HepG2 (cell line): ENCODE data around the gene PNLDC1. TPM values are rescaled to one million over a fixed set of nuclear protein-coding genes. Genes with fewer than 3 reads are reported as not detected.

Experiments used
- ATAC-seq: fragments of 200-7000 bp; cut with Tn5 transposase; 3 replicates; pipeline ENCODE4 v1.9.1; 2020; ENCODE audit warnings: mild to moderate bottlenecking, moderate library complexity
- BruUV-seq: library from RNA; stranded (reverse); fragments of 400-500 nt; replicated peaks from 2 replicates; lab custom pipeline; 2021; lab: Mats Ljungman, UMichigan
- CTCF ChIA-PET: fragments of 300-600 bp; formaldehyde crosslinking; extraction: SDS; loops from one replicate; lab custom pipeline; 2021; ENCODE audit warnings: low total read pairs, inconsistent platforms, low intra/inter-chr PET ratio; lab: Yijun Ruan, JAX
- POLR2A ChIA-PET: fragments of 350-600 bp; sonication (Branson Sonifier 250); formaldehyde crosslinking; loops from one replicate; lab custom pipeline; 2020; ENCODE audit warnings: antibody characterized with exemption, inconsistent platforms; lab: Yijun Ruan, JAX
- DNase-seq: peaks from one replicate; pipeline ENCODE4 v3.0.0-alpha.2; 2015; ENCODE audit warnings: low spot score
- FAIRE-seq: peaks from 3 replicates; lab custom pipeline; 2011; peaks lifted over from hg19 to GRCh38; lab: Jason Lieb, UNC
- H2AFZ ChIP-seq: one replicate; pipeline ENCODE4 v1.6.1; 2011; ENCODE audit warnings: low read length, inconsistent platforms
- H3K27ac ChIP-seq: fragments of 300-600 bp; 3 replicates; pipeline ENCODE4 v1.8.0; 2011; ENCODE audit warnings: mixed run types, mild to moderate bottlenecking, mixed read lengths, low read length, inconsistent platforms; ENCODE audit not compliant: insufficient read depth; ENCODE audit errors: extremely low read length
- H3K27me3 ChIP-seq, 2 experiments: fragments of 200-600 bp in 1 of 2; 2 replicates in 1 of 2; 3 replicates in 1 of 2; pipeline versions ENCODE4 v1.6.0 to v1.8.0; 2011; ENCODE audit warnings: low read length in 2 of 2, mild to moderate bottlenecking in 2 of 2, moderate library complexity in 2 of 2, inconsistent platforms in 1 of 2; ENCODE audit not compliant: insufficient read depth in 2 of 2, control insufficient read depth in 1 of 2
- H3K36me3 ChIP-seq, 2 experiments: fragments of 200-600 bp in 1 of 2; replicated peaks in 1 of 2; 2 replicates in 1 of 2; 3 replicates in 1 of 2; pipeline versions ENCODE4 v1.5.1 to v1.8.0; 2011; ENCODE audit warnings: low read length in 2 of 2, inconsistent platforms in 1 of 2; ENCODE audit not compliant: insufficient read depth in 2 of 2, control insufficient read depth in 1 of 2
- H3K4me1 ChIP-seq: 2 replicates; pipeline ENCODE4 v1.5.1; 2012; ENCODE audit warnings: low read length, inconsistent platforms; ENCODE audit not compliant: insufficient read depth
- H3K4me2 ChIP-seq: 2 replicates; pipeline ENCODE4 v1.6.0; 2011; ENCODE audit warnings: low read depth, low read length, inconsistent platforms
- H3K4me3 ChIP-seq, 3 experiments: fragments of 200-600 bp in 1 of 3; sonication (generic), shearing (Covaris generic) in 1 of 3; replicated peaks in 1 of 3; 2 replicates each; pipeline ENCODE4 v1.5.1; 2011 to 2016; ENCODE audit warnings: low read length in 3 of 3, inconsistent platforms in 2 of 3, low read depth in 2 of 3, mild to moderate bottlenecking in 2 of 3, control low read depth in 1 of 3, mixed read lengths in 1 of 3; ENCODE audit not compliant: insufficient read depth in 1 of 3
- H3K79me2 ChIP-seq: one replicate; pipeline ENCODE4 v1.6.1; 2011; ENCODE audit warnings: low read length, inconsistent platforms; ENCODE audit not compliant: insufficient read depth
- H3K9ac ChIP-seq: 2 replicates; pipeline ENCODE4 v1.6.0; 2011; ENCODE audit warnings: mild to moderate bottlenecking, low read depth, low read length, inconsistent platforms; ENCODE audit not compliant: insufficient read depth
- H3K9me3 ChIP-seq: 2 replicates; pipeline ENCODE4 v1.5.1; 2012; ENCODE audit warnings: mild to moderate bottlenecking, low read length
- H4K20me1 ChIP-seq: 2 replicates; pipeline ENCODE4 v1.6.0; 2011; ENCODE audit warnings: inconsistent platforms, mild to moderate bottlenecking, low read length, moderate library complexity; ENCODE audit not compliant: insufficient read depth
- JDP2 ChIP-seq: sonication (generic); formaldehyde crosslinking; IDR thresholded peaks from 2 replicates; pipeline ENCODE4 v1.8.1; 2022; ENCODE audit warnings: missing genetic modification reagents, borderline replicate concordance
- KLF12 ChIP-seq: sonication (generic); formaldehyde crosslinking; IDR thresholded peaks from 2 replicates; pipeline ENCODE4 v1.4.0; 2020; ENCODE audit warnings: missing genetic modification reagents, borderline replicate concordance
- NCOR1 ChIP-seq: fragments of 200-600 bp; sonication (generic); IDR thresholded peaks from 2 replicates; pipeline ENCODE4 v1.7.0; 2017; ENCODE audit warnings: antibody characterized with exemption, low read length, borderline replicate concordance
- NFE2L2 ChIP-seq: fragments of 150-350 bp; IDR thresholded peaks from 2 replicates; pipeline ENCODE4 v1.6.1; 2014; ENCODE audit warnings: low read length
- RARA ChIP-seq: IDR thresholded peaks from 2 replicates; pipeline ENCODE4 v1.6.1; 2016; ENCODE audit warnings: missing genetic modification reagents, missing compliant biosample characterization
- SMC3 ChIP-seq: IDR thresholded peaks from 2 replicates; pipeline ENCODE4 v1.6.1; 2011; ENCODE audit warnings: low read length, improper control_type of control experiment
- SP5 ChIP-seq: IDR thresholded peaks from 2 replicates; pipeline ENCODE4 v1.6.1; 2016; ENCODE audit warnings: low read depth, borderline replicate concordance
- STAG1 ChIP-seq: sonication (generic); formaldehyde crosslinking; IDR thresholded peaks from 2 replicates; pipeline ENCODE4 v1.4.0; 2020; ENCODE audit warnings: missing genetic modification reagents
- TCF12 ChIP-seq, 2 experiments: fragments of 450-650 bp in 1 of 2; sonication (generic) in 1 of 2; formaldehyde crosslinking in 1 of 2; IDR thresholded peaks; 2 replicates each; pipeline versions ENCODE4 v1.6.1 to v1.8.0; 2017 to 2022; ENCODE audit warnings: antibody characterized with exemption in 1 of 2, mild to moderate bottlenecking in 1 of 2, missing genetic modification reagents in 1 of 2, moderate library complexity in 1 of 2
- ZBTB42 ChIP-seq: sonication (generic); formaldehyde crosslinking; IDR thresholded peaks from 2 replicates; pipeline ENCODE4 v1.5.0; 2020; ENCODE audit warnings: mild to moderate bottlenecking, missing genetic modification reagents
- ZNF350 ChIP-seq: sonication (generic); formaldehyde crosslinking; IDR thresholded peaks from 2 replicates; pipeline ENCODE4 v1.4.0; 2020; ENCODE audit warnings: mild to moderate bottlenecking, low read depth, missing genetic modification reagents, borderline replicate concordance
- ZNF678 ChIP-seq: sonication (generic); formaldehyde crosslinking; IDR thresholded peaks from 2 replicates; pipeline ENCODE4 v1.4.0; 2020; ENCODE audit warnings: mild to moderate bottlenecking, missing genetic modification reagents
- ZNF768 ChIP-seq: sonication (generic); formaldehyde crosslinking; IDR thresholded peaks from 2 replicates; pipeline ENCODE4 v1.4.0; 2020; ENCODE audit warnings: missing genetic modification reagents
- WGBS: methylation state at CpG from one replicate; pipeline ENCODE4 v1.1.6; 2017; ENCODE audit warnings: low lambda C conversion rate; 5-methylcytosine and 5-hydroxymethylcytosine counted together
- in situ Hi-C: cut with HindIII; loops from 2 replicates; pipeline ENCODE4 v1.10.0; 2017; ENCODE audit warnings: low pct_unique_long_range_greater_than_20kb; ENCODE audit not compliant: extremely low pct_ligation_motif_present
- intact Hi-C: fragments of 100-400 bp; cut with micrococcal nuclease; formaldehyde crosslinking; loops from one replicate; pipeline ENCODE4 v1.10.0; 2022; ENCODE audit not compliant: unreplicated experiment
- polyA plus RNA-seq, 8 experiments: library from polyadenylated mRNA; depleted of rRNA in 3 of 8; stranded (reverse) in 7 of 8; unstranded in 1 of 8; fragments of >200 nt; fragmentation: Illumina TruSeq in 4 of 8; extraction: Trizol in 4 of 8; gene quantifications; 2 replicates each; pipeline versions ENCODE4 v1.2.1 to v1.2.3, GENCODE V29; 2011 to 2016; ENCODE audit warnings: low read depth in 4 of 8, missing spikeins in 1 of 8, mixed read lengths in 1 of 8; ENCODE audit not compliant: insufficient read depth in 1 of 8
- total RNA-seq, 5 experiments: library from RNA; depleted of rRNA; stranded (reverse); fragments of >200 nt; fragmentation: Illumina TruSeq; extraction: Trizol; gene quantifications; 2 replicates each; pipeline ENCODE4 v1.2.3, GENCODE V29; 2016; ENCODE audit warnings: low read depth in 1 of 5
- TF ChIP-seq, protein P1 (sequence below): IDR thresholded peaks from 2 replicates; pipeline ENCODE4 v1.6.1; 2016; ENCODE audit warnings: missing genetic modification reagents, missing compliant biosample characterization
- TF ChIP-seq, protein P2 (sequence below): fragments of 450-650 bp; IDR thresholded peaks from 2 replicates; pipeline ENCODE4 v1.6.1; 2017
- TF ChIP-seq, protein P3 (sequence below): sonication (generic); formaldehyde crosslinking; IDR thresholded peaks from 2 replicates; pipeline ENCODE4 v1.5.0; 2020; ENCODE audit warnings: mild to moderate bottlenecking, missing genetic modification reagents, moderate library complexity

The PNLDC1 gene
- total and polyA plus RNA-seq, 2 of the 13 experiments (the other 11 are each of a cell fraction or from before 2014, with no cell fraction given), result not detected

DNA sequence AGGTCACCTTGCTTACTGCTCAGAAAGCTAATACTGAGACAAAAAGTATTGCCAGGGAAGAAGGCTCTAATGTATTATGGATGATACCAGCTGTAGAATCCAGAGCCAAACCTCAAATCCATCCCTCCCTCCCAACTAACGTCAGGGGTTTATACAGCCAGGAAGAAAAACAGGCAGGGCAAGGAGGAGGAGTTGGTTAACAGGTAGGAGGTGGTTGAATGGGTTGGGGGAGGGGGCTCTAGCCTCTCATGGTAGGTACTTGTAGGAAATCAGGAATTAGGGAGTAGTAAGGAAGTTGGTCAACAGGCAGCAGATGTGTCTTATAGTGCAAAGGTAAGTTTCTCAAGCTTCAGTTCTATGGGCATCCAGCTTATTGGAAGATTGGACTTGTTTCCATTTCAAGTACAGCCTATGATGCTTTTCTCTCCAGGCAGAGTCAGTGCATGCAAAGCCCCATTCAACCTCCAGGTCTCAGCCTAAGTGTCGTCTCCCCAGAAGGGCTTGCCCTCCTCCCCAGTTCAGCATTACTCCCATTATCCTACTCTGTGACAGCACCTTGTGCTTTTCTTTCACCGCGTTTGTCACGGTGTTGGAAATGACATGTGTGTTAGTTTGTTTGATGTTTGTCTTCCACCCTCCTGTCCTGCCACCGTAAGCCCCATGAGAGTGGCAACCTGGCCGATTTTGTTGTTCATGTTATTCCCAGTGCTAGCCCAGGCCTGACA lies 38.1 kb downstream of the PNLDC1 start:
- FAIRE-seq (no peak), ATAC-seq (no peak), DNase-seq (no peak)
- Histone ChIP-seq H3K4me3 (no peak overlapping the region), H3K36me3 (no peaks in the 10 kb centered on the region), H2AFZ (no peak overlapping the region), H3K4me1 (no peaks in the 10 kb centered on the region), H4K20me1 (no peaks in the 10 kb centered on the region), H3K27ac (no peak overlapping the region), H3K79me2 (no peaks in the 10 kb centered on the region), H3K4me2 (no peak overlapping the region), H3K27me3 (peaks cover 2 to 34% of the 10 kb centered on the region in 2 experiments; a peak in 4 of 5 replicates), H3K9me3 (no peaks in the 10 kb centered on the region), H3K9ac (no peak overlapping the region)
- in situ Hi-C loops (no loop called here), intact Hi-C loops (no loop called here)
- CTCF ChIA-PET, result no interaction called here
- 42% methylated on average over 7 of the region's 7 CpGs for WGBS
- no TSS peak for BruUV-seq
- TF ChIP-seq, protein P1, sequence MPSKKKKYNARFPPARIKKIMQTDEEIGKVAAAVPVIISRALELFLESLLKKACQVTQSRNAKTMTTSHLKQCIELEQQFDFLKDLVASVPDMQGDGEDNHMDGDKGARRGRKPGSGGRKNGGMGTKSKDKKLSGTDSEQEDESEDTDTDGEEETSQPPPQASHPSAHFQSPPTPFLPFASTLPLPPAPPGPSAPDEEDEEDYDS (CRISPR knock-in tag), result no peak
- TF ChIP-seq NFE2L2, result no peak
- no peak for TF ChIP-seq KLF12 (CRISPR knock-in tag)
- TF ChIP-seq JDP2 (CRISPR knock-in tag), result no peak
- POLR2A ChIA-PET, result no interaction called here

DNA sequence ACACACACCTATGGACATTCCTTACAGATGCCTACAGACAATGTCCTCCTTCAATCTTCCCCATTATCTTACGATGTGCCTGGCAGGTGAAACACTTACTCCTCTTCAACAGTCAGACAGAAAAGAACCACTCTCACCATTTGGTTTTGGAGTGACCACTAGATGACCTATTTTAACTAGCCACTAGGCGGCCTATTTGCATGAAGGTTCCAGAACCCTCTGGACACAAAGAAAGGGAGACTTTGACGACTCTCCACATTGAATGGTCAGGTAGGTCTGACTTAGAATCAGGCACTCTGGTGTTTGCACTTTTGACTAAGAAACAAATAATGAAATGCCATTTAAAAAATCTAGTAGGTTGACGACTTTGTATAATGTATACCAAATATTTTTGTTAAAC lies 42.0 kb downstream of the PNLDC1 start:
- H3K4me1 ChIP-seq, result no peaks in the 10 kb centered on the region
- no peak overlapping the region for H3K27ac ChIP-seq
- no peak overlapping the region for H3K4me3 ChIP-seq
- FAIRE-seq (peak; percentile 87), DNase-seq (peak; percentile 51), ATAC-seq (peak; percentile 79)
- no TSS peak for BruUV-seq
- H3K9ac ChIP-seq, result no peak overlapping the region
- H2AFZ ChIP-seq, result no peak overlapping the region
- no peaks in the 10 kb centered on the region for H3K79me2 ChIP-seq
- no peaks in the 10 kb centered on the region for H3K36me3 ChIP-seq
- H3K4me2 ChIP-seq, result no peak overlapping the region
- in situ Hi-C loops (no loop called here), intact Hi-C loops (loop anchor here (5.0 kb wide), 1 partner anchor 50 kb away; the partner anchor contains the start of gene MRPL18)
- POLR2A ChIA-PET, result no interaction called here
- CTCF ChIA-PET, result no interaction called here
- WGBS, result 16% methylated on average over 4 of the region's 4 CpGs
- no peaks in the 10 kb centered on the region for H4K20me1 ChIP-seq
- H3K9me3 ChIP-seq, result no peaks in the 10 kb centered on the region
- H3K27me3 ChIP-seq, result peaks cover 1 to 24% of the 10 kb centered on the region in 2 experiments; a peak in 4 of 5 replicates
- TF ChIP-seq NCOR1, result no peak
- TF ChIP-seq ZBTB42, result no peak
- TF ChIP-seq RARA (CRISPR knock-in tag), result peak; percentile 76
- TF ChIP-seq, protein P2, sequence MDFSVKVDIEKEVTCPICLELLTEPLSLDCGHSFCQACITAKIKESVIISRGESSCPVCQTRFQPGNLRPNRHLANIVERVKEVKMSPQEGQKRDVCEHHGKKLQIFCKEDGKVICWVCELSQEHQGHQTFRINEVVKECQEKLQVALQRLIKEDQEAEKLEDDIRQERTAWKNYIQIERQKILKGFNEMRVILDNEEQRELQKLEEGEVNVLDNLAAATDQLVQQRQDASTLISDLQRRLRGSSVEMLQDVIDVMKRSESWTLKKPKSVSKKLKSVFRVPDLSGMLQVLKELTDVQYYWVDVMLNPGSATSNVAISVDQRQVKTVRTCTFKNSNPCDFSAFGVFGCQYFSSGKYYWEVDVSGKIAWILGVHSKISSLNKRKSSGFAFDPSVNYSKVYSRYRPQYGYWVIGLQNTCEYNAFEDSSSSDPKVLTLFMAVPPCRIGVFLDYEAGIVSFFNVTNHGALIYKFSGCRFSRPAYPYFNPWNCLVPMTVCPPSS, result no peak
- TF ChIP-seq, protein P3, sequence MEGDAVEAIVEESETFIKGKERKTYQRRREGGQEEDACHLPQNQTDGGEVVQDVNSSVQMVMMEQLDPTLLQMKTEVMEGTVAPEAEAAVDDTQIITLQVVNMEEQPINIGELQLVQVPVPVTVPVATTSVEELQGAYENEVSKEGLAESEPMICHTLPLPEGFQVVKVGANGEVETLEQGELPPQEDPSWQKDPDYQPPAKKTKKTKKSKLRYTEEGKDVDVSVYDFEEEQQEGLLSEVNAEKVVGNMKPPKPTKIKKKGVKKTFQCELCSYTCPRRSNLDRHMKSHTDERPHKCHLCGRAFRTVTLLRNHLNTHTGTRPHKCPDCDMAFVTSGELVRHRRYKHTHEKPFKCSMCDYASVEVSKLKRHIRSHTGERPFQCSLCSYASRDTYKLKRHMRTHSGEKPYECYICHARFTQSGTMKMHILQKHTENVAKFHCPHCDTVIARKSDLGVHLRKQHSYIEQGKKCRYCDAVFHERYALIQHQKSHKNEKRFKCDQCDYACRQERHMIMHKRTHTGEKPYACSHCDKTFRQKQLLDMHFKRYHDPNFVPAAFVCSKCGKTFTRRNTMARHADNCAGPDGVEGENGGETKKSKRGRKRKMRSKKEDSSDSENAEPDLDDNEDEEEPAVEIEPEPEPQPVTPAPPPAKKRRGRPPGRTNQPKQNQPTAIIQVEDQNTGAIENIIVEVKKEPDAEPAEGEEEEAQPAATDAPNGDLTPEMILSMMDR (CRISPR knock-in tag), result peak; percentile 48
- peak; percentile 39; the same call in 1 of the 2 replicates for TF ChIP-seq SMC3
- no peak for TF ChIP-seq SP5
- TF ChIP-seq ZNF768 (CRISPR knock-in tag), result no peak
- TF ChIP-seq ZNF350 (CRISPR knock-in tag), result no peak
- no peak for TF ChIP-seq ZNF678 (CRISPR knock-in tag)
- TF ChIP-seq TCF12 (IDR thresholded peaks at IDR 0.05), result no peak
- TF ChIP-seq TCF12 (CRISPR knock-in tag; IDR thresholded peaks at IDR 0.05), result no peak
- peak; percentile 43 for TF ChIP-seq STAG1
